NCI-H82 treated with DMSO at 0.1 percent for 48 hours (cell line): ENCODE measurements around the gene POPDC2.
"Not testable (repeated sequence)": the region's sequence is repeated elsewhere in the genome, so short reads cannot be mapped to it uniquely, and the experiment has no call there.

Experiments
- DNase-seq: peaks from one replicate; lab custom pipeline; 2025; ENCODE audit not compliant: unreplicated experiment; lab: John Stamatoyannopoulos, UW

The POPDC2 gene, protein sequence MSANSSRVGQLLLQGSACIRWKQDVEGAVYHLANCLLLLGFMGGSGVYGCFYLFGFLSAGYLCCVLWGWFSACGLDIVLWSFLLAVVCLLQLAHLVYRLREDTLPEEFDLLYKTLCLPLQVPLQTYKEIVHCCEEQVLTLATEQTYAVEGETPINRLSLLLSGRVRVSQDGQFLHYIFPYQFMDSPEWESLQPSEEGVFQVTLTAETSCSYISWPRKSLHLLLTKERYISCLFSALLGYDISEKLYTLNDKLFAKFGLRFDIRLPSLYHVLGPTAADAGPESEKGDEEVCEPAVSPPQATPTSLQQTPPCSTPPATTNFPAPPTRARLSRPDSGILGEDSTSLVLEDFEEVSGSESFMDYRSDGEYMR

GRCh38 chr3:119660474-119661440 is at the start of gene POPDC2:
Gene POPDC2 (minus strand): TSS chr3:119660589. CDS start chr3:119660423, 166 bp downstream.
- DNase-seq = no peak

GRCh38 chr3:119703820-119704531 is 43.6 kb upstream of the POPDC2 start:
- no peak for DNase-seq

- DNase-seq = no peak
Measured at GRCh38 chr3:119702530-119703527, 42.4 kb upstream of the POPDC2 start, which contains the start of gene CFAP91. Gene CFAP91 (plus strand): TSS chr3:119703022. CDS start chr3:119703099, 77 bp downstream.

- DNase-seq = no peak
Measured at GRCh38 chr3:119700920-119701734, 40.7 kb upstream of the POPDC2 start.

DNA sequence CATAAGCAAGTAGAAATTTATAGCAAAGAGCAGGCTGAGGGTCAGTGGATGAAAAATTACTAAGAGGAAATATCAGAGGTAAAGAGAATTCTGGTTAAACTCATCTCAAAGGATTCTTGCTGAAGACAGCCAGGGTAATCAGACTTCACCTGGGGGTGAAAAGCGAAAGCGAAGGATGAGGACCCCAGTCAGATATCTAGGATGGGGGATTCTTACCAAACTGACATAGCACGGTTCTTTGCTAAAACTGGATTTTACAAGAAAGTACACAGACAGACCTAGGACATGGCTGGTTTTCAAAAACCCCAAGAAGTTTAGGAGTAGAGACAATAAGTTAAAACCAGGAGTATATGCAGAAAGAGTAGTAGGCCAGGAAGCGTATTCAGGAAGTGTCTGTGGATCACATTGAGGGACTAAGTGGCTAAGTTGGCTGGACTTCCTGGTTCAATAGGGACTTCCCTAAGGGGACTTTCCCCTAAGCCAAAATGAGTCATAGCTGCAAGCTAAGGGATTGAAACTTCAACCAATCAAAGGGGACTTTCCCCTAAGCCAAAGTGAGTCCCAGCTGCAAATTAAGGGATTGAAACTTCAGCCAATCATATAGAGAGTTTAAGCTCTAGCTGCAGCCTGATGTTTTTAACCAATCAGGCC is 40.0 kb upstream of the POPDC2 start:
- no peak for DNase-seq

DNA sequence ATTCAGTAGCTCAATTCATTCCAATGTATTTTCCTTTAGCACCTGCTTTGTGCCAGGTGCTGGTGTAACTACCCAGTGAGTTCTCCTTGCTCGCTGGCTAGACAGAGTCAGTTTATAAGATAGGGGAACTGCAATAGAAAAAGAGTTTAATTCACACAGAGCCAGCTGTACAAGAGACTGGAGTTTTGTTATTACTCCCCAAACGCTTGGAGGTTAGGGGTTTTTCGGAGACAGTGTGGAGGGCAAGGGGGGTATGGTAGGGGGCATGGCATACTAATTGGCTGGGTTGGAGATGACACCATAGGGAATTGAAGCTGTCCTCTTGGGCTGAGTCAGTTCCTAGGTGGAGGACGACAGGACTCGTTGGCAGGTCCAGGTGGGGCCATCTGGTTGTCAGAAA is 37.0 kb upstream of the POPDC2 start:
- DNase-seq = no peak

DNA sequence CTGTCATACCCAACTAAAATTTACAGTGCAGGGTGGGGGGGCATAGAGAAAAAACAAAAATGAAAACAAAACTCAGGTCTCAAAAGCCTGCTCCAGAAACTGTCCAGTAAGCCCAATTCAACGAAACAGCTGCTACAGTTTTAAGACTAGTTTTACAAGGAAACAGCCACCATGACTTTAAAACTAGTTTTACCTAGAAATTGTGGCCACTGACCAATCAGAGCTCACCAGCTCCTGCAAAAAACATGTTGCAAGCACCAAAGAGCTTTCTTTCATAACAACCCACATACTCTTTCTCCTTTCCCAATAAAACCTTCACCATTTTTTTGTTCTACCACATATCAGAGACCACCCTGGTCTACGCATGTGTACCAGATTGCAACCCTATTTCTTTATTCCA is 35.1 kb upstream of the POPDC2 start:
- DNase-seq = no peak

GRCh38 chr3:119690043-119690656 is 29.8 kb upstream of the POPDC2 start:
- DNase-seq = peak; percentile 15

DNA sequence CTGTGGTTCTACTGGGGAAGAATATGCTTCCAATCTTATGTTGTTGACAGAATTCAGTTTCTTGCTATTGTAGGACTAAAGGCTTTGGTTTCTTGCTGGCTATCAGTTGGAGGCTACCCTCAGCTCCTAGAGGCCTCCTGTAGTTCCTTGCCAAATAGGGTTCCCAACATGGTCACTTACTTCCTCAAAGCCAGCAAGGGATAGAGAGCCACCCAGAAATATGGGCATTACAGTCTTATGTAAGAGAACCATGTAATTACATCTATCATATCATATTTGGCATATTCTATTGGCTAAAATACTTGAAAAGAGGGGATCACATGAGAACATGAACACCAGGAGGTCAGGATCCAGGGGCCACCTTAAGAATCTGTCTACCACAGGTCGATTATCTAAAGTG is 23.0 kb upstream of the POPDC2 start:
- DNase-seq = no peak

- peak; percentile 30 for DNase-seq
Measured at GRCh38 chr3:119681279-119681678, 20.9 kb upstream of the POPDC2 start.

- no peak for DNase-seq
Measured at GRCh38 chr3:119679874-119680273, 19.5 kb upstream of the POPDC2 start.

- DNase-seq = not testable (repeated sequence)
Measured at GRCh38 chr3:119678209-119678608, 17.8 kb upstream of the POPDC2 start.

DNA sequence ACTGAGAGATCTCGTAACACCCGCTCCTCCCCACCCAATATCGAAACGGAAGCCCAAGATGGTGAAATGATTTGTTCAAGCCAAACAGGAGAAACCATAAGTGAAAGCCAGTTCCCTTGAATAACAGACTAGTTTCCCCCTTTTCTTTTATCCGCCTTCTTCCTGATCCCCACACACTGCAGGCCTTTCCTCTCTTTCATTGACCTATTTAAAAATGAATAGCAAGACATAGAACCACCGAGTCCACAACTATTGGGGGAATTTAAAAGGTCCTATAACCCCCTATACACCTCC is 17.2 kb upstream of the POPDC2 start:
- no peak for DNase-seq

GRCh38 chr3:119676771-119677640 is 16.6 kb upstream of the POPDC2 start, which contains the start of gene COX17:
Gene COX17 (minus strand): TSS chr3:119677406. CDS start chr3:119677310, 96 bp downstream.
- DNase-seq = peak; percentile 89

- DNase-seq = peak; percentile 81
Measured at GRCh38 chr3:119676020-119676419, 15.6 kb upstream of the POPDC2 start.

- DNase-seq = no peak
Measured at GRCh38 chr3:119675188-119675874, 14.9 kb upstream of the POPDC2 start.

- DNase-seq = no peak
Measured at GRCh38 chr3:119673875-119674274, 13.5 kb upstream of the POPDC2 start.
